ENCODE measurements around the gene BMPER.

The BMPER gene

DNA sequence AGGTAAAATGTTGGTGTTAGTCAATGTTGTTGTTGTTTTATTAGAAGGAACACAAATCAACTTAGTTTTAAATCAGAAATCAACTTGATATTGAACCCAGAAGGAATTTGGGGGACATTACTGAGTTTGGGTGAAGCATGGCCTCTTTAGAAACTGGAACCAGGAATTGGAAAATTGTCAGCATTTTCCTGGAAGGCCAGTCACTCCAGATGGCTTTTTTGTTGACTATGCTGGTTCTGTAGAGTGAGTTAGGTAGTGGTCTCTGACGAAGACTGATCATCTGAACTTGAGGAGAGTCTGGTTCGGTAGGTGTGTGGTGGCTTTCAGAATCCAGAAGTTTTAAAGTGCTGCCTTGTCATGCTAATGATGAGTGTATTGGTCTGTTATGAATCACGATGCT, 111.5 kb downstream of the BMPER start:
- in situ Hi-C loops (cut with HindIII; ENCODE audit: low sequenced_read_pairs) = no loop called here

DNA sequence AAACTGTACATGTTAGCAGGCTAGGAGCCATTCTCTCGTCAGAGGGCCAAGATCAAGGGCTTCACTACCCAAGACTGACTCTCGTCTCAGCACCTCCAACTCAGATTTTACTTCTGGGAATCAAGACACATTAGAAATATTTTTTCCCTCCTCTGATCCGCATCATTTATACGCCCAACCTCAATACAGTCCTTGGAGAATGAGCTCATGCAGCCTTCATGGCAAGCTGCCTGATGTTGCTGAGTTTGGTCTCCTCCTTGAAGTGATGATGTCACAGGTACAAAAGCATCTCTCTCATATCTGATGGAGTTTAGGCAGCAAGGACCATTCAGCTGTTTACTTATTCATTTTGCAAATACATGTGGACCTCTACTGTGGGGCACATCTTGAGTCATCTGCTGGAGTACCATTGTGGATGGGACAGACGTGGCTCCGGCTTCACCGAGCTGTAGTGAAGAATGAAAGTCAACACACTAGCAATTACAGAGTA, 114.0 kb downstream of the BMPER start:
- in situ Hi-C loops (cut with HindIII; ENCODE audit: low sequenced_read_pairs) = no loop called here

DNA sequence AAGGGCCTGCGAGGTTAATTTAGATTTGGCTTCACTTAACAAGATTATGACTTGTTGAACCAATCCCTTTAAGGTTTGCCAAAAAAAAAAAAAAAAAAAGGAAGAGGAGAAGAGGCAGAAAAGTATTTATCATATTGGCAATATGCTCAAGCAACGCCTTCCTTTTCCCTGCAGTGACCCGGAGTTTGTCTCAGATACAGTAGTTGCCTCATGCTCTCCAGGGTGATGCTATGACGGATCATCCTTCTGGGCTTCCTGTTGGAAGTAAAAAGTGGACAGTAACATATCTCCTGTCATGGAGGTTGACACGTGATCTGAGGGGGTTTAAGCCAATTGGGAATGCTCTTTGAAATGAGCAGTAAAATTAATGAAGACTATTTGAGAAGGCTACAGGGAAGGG, 117.3 kb downstream of the BMPER start:
- in situ Hi-C loops (cut with HindIII; ENCODE audit: low sequenced_read_pairs) = no loop called here

DNA sequence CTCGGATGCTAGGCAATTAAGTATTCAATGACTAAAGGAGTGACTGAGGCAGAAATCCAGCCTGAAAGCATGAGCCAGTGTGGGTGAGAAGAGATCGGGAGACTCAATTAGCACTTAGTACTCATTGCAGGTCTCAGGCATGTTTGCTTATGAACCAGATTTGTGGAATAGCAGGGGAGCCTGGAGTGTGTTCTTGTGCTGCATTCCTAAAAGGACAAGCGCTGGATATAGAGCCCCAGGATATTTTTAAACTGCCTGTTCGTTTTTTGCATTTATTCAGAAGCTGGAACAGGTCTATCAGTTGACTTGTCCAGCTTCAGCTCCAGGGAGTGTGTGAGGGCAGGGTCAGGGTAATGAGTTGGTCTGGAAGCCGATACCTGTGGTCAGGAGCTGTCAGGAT, 120.3 kb downstream of the BMPER start:
- in situ Hi-C loops (cut with HindIII; ENCODE audit: low sequenced_read_pairs) = no loop called here

DNA sequence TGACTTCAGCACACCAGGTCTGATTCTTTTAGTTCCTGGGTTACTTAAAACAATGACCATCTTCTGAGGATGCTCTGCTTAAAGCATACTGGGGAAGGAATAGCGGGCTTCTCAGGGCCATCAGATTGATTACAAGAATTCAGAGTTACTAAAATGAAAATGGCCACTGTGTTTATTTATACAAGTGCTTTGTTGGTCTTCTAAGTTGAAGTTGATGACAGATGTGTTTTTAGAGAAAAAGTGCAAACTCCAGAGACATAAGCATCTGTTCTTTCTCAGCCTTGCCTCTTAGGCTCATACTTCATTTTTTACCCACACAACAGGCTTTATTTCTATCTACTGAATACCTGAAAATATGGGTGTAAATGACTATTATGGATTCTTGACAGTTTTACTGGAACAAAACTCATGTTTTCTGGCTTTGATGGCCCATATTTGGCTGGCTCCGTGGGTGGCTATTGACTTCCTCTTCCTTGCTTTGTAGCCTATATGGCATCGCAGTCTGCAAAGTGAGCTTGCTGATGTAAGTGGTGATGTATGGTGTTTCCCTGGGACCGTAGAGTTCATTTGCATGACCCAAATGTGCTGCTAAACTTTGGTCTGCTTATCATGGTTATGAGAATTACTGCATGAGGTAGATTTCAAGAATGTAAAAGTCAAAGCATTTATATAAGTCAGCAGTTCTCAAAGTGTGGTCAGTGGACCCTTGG, 121.3 kb downstream of the BMPER start:
- in situ Hi-C loops (cut with HindIII; ENCODE audit: low sequenced_read_pairs) = no loop called here

DNA sequence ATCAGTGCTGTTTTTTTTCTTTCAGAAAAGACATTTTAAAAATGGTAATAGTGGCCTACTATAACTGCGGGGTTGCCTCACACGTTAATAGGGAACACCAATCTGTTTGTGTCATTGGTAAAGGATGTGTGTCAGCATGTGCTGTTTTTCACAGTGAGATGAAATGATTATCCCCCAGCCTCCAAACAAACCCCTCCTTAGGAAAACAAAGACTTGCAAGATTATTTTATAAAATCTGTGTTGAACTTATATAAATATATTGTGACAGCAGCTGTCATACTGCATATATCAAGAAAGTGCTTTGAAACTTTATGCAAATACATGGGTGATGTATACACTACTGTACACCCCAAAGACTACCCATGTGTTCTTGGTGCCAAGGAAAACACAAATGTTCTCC, 125.8 kb downstream of the BMPER start:
- in situ Hi-C loops (cut with HindIII; ENCODE audit: low sequenced_read_pairs) = no loop called here

DNA sequence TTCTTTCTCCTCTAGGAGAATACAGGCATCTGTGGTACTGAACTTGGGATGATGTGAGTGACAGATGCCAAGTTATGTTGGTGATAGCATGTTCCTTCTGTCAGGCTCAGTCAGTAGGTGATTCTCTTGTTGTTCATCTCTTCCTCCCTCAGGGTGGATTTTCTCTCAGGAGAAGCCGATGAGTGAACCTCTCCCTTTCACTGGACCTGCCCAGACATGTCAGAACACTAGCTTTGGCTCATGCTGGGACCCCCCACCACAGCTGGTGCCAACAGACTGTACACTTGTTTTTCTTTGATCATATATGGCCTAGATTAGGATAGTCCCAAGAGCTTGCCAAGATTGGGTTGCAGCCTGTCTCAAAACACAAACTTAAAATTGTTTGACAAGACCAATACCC, 129.4 kb downstream of the BMPER start:
- in situ Hi-C loops (cut with HindIII; ENCODE audit: low sequenced_read_pairs) = no loop called here

DNA sequence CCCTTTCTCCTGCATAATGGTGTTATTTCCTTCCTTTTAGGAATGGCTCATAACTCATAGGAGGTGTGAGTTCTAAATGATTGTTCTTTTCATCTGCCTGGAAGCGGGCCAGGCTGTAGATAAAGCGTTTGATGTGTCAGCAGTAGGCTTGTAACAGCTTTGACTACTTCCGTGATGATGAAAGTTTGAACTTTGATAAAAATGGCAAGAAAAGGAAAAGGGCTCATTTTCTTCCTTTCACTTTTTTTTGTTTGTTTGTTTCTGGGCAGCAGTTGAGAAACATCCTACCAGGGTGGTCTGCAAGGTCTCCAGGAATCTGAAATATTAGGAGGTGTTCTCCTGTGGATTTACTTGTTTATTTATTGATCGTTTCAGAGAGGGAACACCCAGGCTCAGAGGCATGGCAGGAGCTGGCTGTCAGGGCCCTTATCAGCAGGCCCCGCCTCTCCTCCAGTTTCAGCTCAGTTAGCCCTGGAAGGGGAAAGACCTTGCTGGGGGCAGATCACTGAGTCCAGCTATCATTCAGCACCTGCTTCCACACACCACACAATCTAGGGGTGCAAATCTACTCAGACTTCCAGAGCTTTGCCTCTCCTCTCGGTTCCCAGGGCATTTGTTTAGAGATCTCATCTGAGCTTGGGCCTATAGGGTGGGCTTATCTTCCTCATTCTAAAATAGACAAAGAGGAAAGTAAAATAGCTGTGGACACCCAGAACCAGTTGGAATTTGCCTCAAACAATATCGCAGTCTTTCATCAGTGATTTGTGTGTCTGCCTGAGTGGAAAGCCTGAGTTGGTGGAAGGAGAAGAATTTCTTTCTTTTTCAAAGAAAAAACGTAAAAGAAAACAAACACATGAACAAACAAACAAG, 130.9 kb downstream of the BMPER start:
- in situ Hi-C loops (cut with HindIII; ENCODE audit: low sequenced_read_pairs) = no loop called here

DNA sequence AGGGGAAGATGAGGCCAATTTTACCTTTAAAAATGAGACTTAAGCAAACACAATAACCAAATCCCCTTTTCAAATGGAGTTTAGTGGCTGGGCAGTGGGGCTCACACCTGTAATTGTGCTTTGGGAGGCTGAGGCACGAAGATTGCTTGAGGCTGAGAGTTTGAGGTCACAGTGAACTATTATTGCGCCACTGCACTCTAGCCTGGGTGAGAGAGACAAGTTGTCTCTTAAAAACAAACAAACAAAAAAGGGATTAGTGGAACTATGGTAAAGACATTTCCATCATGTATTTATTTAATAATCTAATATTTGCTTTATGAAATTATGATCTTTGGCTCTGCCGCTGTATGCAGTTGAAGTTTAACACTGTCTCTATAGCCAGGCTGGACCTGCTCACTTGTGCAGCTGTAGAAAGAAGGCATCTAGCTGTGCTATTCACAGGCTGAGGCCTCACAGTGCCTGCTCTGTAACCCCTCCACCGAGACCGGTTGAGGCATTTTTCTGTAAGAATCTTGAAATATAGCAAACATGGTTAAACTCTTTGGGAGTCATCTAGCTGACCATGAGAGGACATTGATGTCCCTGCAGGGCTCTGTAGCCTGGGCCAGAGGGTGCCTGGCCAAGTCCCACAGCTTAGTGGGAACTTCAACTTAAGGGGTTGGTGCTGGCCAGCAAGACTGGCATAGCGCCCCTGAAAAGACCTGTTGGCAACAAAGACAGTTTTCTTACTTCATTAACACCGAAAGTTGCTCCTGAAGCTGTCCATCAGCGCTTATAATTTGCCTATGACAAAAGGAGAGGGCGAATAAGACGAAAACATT, 131.8 kb downstream of the BMPER start:
- in situ Hi-C loops (cut with HindIII; ENCODE audit: low sequenced_read_pairs) = no loop called here

DNA sequence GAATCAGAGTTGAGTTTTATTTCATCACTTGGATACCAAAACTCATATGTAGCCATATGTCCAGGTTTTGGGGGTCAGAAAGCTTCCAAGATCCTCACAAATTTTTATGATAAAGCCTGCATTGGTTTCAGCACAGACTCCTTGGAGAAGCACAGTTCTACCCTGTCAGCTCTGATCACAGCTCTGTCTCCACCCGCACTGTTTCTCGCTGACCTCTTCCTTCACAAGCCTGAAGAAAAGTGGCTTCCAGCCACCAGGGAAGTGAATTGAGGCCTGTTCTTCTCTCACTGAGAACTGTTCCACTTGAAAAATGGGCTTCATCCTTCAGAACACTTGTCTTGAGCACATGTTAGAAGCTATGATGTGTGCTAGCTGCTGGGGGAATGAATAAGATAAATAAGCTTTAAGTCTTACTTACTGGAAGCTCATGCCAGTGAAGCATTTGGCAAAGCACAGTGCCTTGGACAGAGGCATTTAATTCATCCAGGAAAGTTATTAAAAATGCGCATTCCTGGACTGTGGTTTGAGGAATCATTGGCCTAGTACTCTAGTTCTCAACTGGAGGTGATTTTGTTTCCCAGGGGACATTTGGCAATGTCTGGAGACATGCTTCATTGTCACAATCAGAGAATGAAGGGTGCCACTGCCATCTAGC, 133.6 kb downstream of the BMPER start:
- in situ Hi-C loops (cut with HindIII; ENCODE audit: low sequenced_read_pairs) = no loop called here

DNA sequence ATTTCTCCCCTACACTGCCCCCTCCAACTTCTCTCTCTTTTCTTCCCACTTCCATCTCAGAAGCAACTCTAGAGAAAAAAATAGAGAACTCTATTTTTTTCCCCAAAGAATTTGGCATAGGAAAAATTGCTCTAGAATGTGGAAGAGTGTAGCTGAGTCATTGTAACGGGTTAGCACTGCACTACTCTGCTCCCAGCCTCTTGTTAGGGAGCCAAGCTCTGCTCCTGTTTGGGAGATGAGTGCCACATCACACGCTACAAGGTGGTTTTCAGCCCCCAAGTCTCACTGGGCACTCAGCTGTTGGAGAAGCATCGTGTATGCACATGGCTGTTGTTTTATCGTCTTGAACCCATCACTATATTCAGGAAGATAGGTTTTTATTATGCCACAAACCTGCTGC, 136.4 kb downstream of the BMPER start:
- in situ Hi-C loops (cut with HindIII; ENCODE audit: low sequenced_read_pairs) = no loop called here

DNA sequence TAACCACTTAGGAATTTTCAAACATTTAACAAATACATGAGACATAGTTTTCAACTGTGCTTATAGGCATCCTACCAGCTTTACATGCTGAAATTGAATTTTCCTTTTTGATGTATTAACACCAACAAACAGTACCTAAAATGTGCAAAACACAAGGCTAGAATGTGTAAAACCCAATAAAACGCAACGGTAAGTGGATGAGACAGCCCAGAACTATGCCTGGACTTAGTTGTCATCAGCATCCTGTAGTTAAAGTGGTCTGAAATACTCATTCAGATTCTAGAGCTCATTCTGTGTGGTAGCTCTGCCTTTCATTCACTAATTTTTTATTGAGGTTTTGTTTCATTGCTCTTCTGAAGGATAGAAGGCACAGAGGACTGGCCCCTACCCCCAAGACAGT, 137.1 kb downstream of the BMPER start:
- in situ Hi-C loops (cut with HindIII; ENCODE audit: low sequenced_read_pairs) = no loop called here

DNA sequence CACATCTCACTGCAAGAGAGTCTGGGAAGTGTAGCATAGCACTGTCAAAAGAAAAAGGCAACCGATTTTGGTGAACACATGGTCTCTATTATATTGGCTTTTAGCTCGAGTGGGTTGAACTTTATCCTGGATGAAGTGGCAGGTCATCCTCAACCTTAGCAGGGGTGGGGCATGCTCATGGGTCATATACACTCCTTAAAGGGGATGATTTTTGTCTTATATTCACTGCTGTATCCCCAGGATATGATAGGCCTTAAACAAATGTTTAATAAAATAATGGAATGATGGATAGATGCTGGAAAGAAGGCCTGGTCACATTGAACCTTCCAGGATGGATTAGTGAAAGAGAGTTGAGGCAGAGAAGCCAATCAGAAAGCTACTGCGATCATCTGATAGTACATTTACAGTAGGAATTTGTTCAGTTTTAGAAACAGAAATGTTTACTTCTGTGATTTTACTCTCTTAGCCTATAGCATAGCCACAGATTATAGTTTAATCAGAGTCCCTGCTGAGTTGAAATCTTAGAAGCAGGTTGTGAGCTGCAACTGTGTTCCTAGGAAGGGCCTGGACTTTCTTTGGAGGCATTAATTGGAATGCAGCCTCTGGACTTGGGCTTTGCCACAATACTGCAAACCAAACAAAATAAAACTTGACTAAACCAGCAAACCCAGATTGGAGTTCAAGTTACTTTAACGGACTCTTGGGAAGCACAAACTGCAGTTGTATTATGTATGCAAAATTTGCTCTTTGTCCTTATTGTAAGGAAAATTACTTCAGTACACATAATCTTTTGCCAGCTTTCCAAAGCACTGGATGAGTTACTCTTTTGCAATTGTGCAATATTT, 138.3 kb downstream of the BMPER start:
- in situ Hi-C loops (cut with HindIII; ENCODE audit: low sequenced_read_pairs) = no loop called here

DNA sequence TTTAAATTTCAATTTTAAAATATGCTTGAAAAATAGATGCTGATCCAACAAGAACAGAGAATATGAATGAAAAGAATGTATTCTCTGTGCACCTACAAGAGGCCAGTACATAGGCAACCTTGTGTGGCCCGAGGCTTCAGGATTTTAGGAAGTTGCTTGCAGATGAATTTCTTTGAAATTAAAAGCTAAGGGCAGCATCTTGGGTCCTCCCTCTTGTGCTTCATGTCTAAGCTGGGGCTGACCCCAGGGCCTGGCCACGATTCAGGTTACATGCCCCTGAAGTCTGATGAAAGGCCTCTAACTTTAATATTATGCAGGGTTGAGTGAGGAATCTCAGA, 138.9 kb downstream of the BMPER start:
- in situ Hi-C loops (cut with HindIII; ENCODE audit: low sequenced_read_pairs) = no loop called here

DNA sequence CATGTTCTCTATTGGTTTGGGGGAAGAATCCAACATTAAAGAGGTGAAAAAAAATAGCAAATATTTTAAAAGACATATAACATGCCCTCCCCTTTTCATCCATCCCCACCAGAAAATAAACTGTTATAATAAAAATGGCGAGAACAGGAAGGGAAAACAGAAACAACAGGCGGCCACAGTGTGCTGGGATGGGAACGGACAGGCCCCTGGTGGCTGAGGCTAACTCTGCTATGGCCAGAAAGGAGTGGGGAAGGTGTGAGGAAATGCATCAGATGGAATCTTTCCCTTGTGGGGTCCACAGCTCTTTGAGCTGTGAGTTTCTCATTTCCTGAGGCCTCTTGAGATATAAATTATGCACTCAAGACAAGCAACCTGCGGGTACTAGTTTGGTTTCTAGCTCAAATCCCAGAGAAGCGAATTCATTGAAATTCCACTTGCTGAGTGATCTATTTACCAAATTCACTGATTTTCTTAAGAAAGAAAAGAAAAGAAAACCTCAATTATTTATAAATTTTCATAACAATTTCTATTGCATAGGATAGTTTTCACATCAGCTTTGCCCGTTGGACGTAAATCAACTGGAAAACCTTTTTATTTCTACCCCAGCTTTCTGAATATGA, 139.5 kb downstream of the BMPER start:
- in situ Hi-C loops (cut with HindIII; ENCODE audit: low sequenced_read_pairs) = no loop called here

DNA sequence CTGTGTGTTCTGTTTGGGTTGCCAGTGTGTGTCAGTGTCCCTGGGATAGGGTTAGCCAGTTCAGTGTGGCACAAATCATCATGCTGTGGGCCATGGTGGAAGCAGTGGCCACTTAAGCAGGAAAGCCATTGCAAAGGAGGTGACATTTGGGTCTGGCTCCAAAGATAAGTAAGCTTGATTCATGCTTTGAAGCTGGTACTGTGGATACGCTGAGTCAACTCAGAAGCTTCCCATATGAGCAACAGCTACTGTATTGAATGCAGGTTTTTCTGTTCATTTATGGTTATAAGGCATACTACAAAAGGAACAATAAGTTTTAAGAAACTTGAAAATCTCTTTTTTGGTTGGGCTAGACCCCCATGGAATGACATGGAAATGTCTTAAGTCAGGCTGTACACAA, 143.1 kb downstream of the BMPER start:
- in situ Hi-C loops (cut with HindIII; ENCODE audit: low sequenced_read_pairs) = no loop called here

DNA sequence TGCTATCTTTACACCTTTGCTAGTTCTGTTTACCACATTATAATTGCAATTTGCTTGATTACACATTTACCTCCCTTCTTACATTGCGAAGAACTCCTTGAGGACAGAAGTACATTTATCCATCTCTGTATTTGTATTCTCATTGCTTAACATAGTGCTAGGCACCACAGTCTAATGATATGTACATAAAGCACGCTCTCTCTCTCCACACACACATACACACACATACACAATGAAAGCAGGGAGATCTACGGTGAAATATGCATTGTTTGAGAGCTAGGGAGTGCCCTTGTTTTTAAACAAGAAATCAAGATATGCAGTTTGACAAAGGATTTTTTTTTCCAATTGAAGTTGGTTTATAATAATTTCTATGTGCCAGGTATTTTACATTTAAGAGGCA, 148.7 kb downstream of the BMPER start:
- in situ Hi-C loops (cut with HindIII; ENCODE audit: low sequenced_read_pairs) = no loop called here

DNA sequence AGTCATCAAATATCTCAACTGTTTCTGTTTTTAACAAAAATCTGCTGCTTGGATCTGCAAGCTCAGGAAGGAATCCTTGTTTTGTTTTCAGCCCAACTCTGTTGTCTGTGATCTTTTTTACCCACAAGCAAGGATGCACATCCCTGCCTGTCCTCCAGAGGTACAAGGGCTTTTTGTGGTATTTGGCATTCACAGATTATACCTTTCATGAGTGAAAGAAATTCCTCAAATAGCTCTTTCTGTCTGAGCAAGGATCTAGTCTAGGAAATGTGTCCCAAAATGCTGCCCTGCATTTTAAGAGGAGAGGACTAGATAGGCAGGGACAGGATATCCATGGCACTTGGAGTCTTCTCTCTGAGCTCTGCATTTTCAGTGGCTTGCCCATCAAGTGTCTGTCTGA, 151.8 kb downstream of the BMPER start:
- in situ Hi-C loops (cut with HindIII; ENCODE audit: low sequenced_read_pairs) = no loop called here

DNA sequence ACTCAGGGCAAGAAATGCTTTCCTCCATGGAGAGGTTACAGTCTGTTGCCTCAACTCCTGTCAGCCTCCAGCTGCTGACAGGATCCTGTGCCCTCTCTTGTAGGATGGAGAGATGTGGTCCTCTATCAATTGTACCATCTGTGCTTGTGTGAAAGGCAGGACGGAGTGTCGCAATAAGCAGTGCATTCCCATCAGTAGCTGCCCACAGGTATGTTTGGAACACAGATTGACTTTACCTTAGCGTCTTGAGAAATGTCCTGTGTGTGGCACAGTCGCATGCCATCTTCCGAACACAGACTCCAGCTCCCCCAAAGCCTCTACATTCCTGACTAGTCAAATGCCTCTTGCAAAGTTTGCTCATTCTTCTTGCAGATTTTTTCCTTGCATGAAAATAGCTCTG, 152.6 kb downstream of the BMPER start:
- in situ Hi-C loops (cut with HindIII; ENCODE audit: low sequenced_read_pairs) = no loop called here

DNA sequence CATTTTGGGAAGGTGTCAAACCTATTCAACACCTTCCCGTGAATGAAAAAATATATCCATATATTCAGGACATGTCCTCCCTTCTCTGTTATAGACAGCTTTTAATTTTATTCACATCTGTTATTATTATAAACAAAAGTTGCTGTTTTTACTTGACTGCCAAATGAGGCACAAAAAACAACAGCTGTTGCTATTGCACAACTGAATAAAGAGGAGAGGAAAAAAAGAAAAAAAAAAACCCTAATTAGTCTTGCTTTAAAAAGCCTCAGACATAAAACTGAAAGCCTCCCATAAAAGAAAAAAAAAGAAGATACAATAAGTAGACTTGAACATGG, 153.4 kb downstream of the BMPER start:
- in situ Hi-C loops (cut with HindIII; ENCODE audit: low sequenced_read_pairs) = no loop called here

Data from DLD1 (cell line).